Peyer's patch (tissue), 4 donors: ENCODE measurements around the gene REC8. TPM values are rescaled to one million over a fixed set of nuclear protein-coding genes. Genes with fewer than 3 reads are reported as not detected.
A peak's percentile ranks its signal among the peaks of the same experiment; 100 is the strongest.
"Not testable (repeated sequence)": the region's sequence is repeated elsewhere in the genome, so short reads cannot be mapped to it uniquely, and the experiment has no call there.

ENCODE experiments used
- DNase-seq, 3 donors: peaks; one replicate each; pipeline ENCODE4 v3.0.0-alpha.2; 2017 to 2019
- H3K27ac ChIP-seq, 4 donors: fragments of 200-600 bp; sonication (generic); one replicate each; pipeline ENCODE4 v1.5.1; 2016 to 2019
- H3K27me3 ChIP-seq, 2 donors: fragments of 200-600 bp; sonication (generic); one replicate each; pipeline ENCODE4 v1.5.1; 2019
- H3K36me3 ChIP-seq, 3 donors: fragments of 200-600 bp; sonication (generic); one replicate each; pipeline ENCODE4 v1.5.1; 2016 to 2019
- H3K4me1 ChIP-seq, 4 donors: fragments of 200-600 bp; sonication (generic); one replicate each; pipeline ENCODE4 v1.5.1; 2016 to 2019
- H3K4me3 ChIP-seq, 4 donors: fragments of 200-600 bp; sonication (generic); 1 replicate in 3 of 4; 2 replicates in 1 of 4; pipeline ENCODE4 v1.5.1; 2016 to 2019; ENCODE audit warnings: mild to moderate bottlenecking in 1 of 4
- H3K9me3 ChIP-seq, 4 donors: fragments of 200-600 bp; sonication (generic); one replicate each; pipeline ENCODE4 v1.5.1; 2016 to 2019; ENCODE audit warnings: mild to moderate bottlenecking in 1 of 4
- POLR2A ChIP-seq, 2 donors: fragments of 450-650 bp; IDR thresholded peaks; one replicate each; pipeline ENCODE4 v1.5.1; 2017; ENCODE audit warnings: antibody characterized with exemption in 2 of 2, mild to moderate bottlenecking in 2 of 2, moderate library complexity in 2 of 2
- total RNA-seq, 4 donors: library from RNA; depleted of rRNA; stranded (reverse); fragments of >200 nt; gene quantifications; one replicate each; pipeline ENCODE4 v1.1.0, GENCODE V29; 2016
- TF ChIP-seq, protein P1 (sequence below), 6 experiments: fragments of 450-650 bp in 4 of 6; fragments of 200-600 bp in 2 of 6; sonication (generic) in 1 of 6; IDR thresholded peaks; one replicate each; pipeline ENCODE4 v1.5.1; 2017 to 2019; ENCODE audit warnings: antibody characterized with exemption in 6 of 6, mild to moderate bottlenecking in 3 of 6, moderate library complexity in 1 of 6

Gene REC8
- total RNA-seq, 4 donors from 2014 or later: 18.6 to 74.3 (median 37.8) TPM

DNA sequence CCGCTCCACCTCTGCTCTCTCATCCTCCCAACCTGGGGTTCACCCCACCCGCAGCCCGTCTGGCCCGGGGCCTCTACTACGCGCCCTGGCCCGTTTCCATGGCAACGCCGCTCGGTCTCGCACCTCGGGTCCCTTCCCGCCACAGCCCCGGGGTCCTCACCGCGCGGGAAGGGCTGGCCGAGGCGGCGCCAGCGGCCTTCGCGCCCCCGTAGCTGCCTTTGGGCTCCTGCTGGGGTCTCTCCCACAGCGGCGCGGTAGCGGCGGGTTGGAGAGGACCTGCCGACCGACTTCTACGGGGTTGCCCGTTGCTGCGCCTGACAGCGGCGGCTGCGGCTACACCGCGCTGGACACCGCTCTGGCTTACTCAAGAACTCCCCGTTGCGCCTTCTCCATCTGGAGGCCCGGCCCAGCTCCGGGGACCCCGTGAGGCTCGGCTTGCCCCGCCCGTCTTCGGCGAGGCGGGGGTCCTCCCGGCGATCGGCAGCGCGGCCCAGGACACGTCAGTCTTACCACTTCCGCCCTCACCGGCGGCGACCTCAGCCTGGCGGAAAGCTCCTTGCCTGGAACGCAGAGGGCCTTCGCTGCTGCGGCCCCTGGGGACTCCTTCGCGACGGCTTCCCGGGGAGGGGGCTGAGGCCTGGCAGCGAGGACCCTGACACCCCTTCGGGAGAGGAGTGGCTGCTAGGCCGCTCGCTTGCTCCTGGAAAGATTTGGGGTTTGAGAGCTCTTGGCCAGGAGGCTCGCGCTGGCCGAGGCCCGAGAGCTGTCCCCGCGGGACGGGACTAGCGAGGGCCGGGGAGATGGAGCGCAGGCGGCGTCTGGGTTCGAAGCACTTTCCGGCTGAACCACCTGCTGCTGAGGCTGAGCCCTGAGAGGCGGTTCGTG is 23.5 kb downstream of the REC8 start, which contains the start of gene TM9SF1:
TSS of gene TM9SF1 (minus strand) at position 256 of the 885 bp plus-strand sequence. CDS start 422 bp downstream, outside the sequence.
- DNase-seq: peak; percentile 87 to 95 (median 91)
- Histone ChIP-seq H3K4me3 (peak within 1 kb of the TSS; percentile 79 to 98 (median 88)), H3K9me3 (no peaks in the 10 kb centered on the region), H3K27me3 (no peaks in the 10 kb centered on the region), H3K36me3 (peaks cover 0 to 18% (median 0%) of the 10 kb centered on the region in 3 donors), H3K27ac (peak within 1 kb of the TSS; percentile 96 to 99 (median 96)), H3K4me1 (peaks cover 2 to 38% (median 9%) of the 10 kb centered on the region in 4 donors)
- peak; percentile 76 to 91 for TF ChIP-seq POLR2A (IDR thresholded peaks at IDR 0.05)
- TF ChIP-seq, protein P1, sequence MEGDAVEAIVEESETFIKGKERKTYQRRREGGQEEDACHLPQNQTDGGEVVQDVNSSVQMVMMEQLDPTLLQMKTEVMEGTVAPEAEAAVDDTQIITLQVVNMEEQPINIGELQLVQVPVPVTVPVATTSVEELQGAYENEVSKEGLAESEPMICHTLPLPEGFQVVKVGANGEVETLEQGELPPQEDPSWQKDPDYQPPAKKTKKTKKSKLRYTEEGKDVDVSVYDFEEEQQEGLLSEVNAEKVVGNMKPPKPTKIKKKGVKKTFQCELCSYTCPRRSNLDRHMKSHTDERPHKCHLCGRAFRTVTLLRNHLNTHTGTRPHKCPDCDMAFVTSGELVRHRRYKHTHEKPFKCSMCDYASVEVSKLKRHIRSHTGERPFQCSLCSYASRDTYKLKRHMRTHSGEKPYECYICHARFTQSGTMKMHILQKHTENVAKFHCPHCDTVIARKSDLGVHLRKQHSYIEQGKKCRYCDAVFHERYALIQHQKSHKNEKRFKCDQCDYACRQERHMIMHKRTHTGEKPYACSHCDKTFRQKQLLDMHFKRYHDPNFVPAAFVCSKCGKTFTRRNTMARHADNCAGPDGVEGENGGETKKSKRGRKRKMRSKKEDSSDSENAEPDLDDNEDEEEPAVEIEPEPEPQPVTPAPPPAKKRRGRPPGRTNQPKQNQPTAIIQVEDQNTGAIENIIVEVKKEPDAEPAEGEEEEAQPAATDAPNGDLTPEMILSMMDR (IDR thresholded peaks at IDR 0.05): no peak

DNA sequence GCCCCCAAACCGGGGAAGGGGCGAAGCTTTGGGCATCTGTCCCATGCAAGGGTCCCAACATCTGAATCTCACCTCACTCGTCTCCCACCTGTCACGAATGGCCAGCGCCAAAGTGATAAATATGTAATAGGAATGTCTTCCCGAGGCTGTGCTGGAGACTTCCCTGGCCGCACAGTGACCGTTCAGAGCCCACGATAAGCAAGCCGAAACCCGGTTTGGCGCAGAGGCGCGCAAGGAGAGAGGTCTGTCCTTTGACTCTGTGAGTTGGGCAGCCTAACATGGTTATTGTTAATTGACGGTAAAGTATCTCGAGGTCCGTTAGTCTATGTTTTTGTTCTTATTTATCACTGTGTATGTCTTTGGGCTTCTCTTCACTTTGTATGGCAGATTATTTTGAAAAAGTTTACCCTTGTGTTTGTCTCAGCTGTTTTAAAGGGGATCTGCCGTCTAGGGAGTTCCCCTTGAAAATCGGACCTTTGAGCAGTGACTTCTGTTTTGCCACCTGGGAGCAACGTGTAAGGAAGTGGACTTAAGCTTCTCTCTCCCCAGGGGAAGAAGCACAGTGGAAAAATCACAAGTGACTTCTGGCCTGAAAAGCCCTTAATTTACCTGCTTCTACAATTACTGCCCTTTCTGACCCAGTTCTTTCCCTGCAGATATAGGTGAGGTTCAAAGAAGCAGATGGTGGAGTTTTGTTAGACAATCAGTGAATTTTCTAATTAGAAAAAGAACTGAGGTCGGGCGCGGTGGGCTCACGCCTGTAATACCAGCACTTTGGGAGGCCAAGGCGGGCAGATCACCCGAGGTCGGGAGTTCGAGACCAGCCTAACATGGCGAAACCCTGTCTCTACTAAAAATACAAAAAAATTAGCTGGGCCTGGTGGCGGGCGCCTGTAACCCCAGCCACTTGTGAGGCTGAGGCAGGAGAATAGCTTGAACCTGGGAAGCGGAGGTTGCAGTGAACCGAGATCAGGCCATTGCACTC is 24.5 kb downstream of the REC8 start:
- TF ChIP-seq POLR2A (IDR thresholded peaks at IDR 0.05): peak; percentile 19 to 44
- TF ChIP-seq, protein P1 (IDR thresholded peaks at IDR 0.05): peak in 1 of 6 experiments; percentile 9
- Histone ChIP-seq H3K4me3 (peak overlapping the region; percentile 79 to 98 (median 88)), H3K36me3 (peaks cover 0 to 27% (median 0%) of the 10 kb centered on the region in 3 donors), H3K27me3 (no peaks in the 10 kb centered on the region), H3K27ac (peak overlapping the region; percentile 96 to 99 (median 96)), H3K4me1 (peaks cover 2 to 38% (median 9%) of the 10 kb centered on the region in 4 donors), H3K9me3 (no peaks in the 10 kb centered on the region)
- DNase-seq: no peak

DNA sequence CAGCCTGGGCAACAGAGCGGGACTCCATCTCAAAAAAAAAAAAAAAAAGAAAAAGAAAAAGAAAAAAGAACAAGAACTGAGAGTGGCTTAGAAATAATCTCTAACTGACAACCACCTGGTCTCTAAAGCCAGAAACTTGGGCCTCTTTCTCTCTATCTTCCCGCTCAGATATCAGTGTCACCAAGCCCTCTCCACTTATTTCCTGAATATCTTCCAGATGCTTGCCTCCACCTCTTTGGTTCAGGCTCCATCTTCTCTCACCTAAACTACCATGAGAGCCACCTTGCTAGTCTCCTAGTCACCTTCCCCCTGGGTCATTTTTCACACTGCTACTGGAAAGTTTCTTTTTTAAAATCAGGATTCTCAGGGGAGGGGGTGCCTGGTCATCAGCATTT is 25.2 kb downstream of the REC8 start:
- H3K4me3 ChIP-seq: peak overlapping the region in 2 of 4 donors; percentile 97 to 98
- no peaks in the 10 kb centered on the region for H3K27me3 ChIP-seq
- TF ChIP-seq, protein P1 (IDR thresholded peaks at IDR 0.05): no peak
- no peak for TF ChIP-seq POLR2A (IDR thresholded peaks at IDR 0.05)
- no peak for DNase-seq
- peak overlapping the region in 2 of 4 donors; percentile 96 to 97 for H3K27ac ChIP-seq
- peaks cover 0 to 27% (median 0%) of the 10 kb centered on the region in 3 donors for H3K36me3 ChIP-seq
- no peaks in the 10 kb centered on the region for H3K9me3 ChIP-seq
- peaks cover 2 to 38% (median 9%) of the 10 kb centered on the region in 4 donors for H3K4me1 ChIP-seq

DNA sequence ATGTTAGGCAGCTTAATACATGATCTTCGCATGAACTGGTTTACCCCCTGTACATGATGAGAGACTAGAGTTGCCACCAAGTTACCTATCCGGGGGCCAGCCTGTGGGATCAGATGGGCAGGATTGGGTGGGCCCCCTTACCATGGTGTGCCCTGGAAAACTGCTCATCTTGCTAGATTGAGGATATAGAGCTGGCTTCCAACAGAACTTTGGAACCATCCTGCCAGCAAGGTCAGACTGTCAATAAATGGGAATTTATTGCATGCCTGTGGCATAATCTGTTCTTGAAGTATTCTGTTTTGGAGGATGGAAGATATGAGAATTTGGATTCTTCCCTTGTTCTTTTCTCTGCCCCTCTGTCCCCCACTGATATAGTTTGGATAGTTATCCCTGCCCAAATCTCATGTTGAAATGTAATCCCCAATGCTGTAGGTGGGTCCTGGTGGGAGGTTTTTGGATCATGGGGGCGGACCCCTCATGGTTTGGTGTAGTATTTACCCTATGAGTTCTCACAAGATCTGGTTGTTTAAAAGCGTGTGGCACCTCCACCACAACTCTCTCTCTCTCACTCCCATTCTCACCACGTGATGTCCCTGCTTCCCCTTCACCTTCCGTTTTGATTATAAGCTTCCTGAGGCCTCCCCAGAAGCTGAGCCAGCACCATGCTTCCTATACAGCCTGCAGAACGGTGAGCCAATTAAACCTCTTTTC is 27.1 kb downstream of the REC8 start:
- DNase-seq: no peak
- peaks cover 2 to 38% (median 9%) of the 10 kb centered on the region in 4 donors for H3K4me1 ChIP-seq
- H3K27me3 ChIP-seq: no peaks in the 10 kb centered on the region
- peaks cover 0 to 27% (median 0%) of the 10 kb centered on the region in 3 donors for H3K36me3 ChIP-seq
- no peaks in the 10 kb centered on the region for H3K9me3 ChIP-seq
- peak overlapping the region in 3 of 4 donors; percentile 4 to 76 (median 40) for H3K27ac ChIP-seq
- no peak overlapping the region for H3K4me3 ChIP-seq
- TF ChIP-seq POLR2A (IDR thresholded peaks at IDR 0.05): no peak
- TF ChIP-seq, protein P1 (IDR thresholded peaks at IDR 0.05): no peak

- not testable (repeated sequence) for H3K9me3 ChIP-seq, H3K4me3 ChIP-seq, DNase-seq, H3K27me3 ChIP-seq, H3K27ac ChIP-seq
- peaks cover 0 to 49% (median 0%) of the 10 kb centered on the region in 3 donors for H3K36me3 ChIP-seq
- H3K4me1 ChIP-seq: peaks cover 0 to 15% (median 0%) of the 10 kb centered on the region in 4 donors
These were observed 30.7 kb downstream of the REC8 start for GRCh38 chr14:24202538-24202937.

- not testable (repeated sequence) for H3K9me3 ChIP-seq, H3K27ac ChIP-seq, H3K27me3 ChIP-seq, H3K4me3 ChIP-seq, DNase-seq, H3K4me1 ChIP-seq
- H3K36me3 ChIP-seq: peaks cover 0 to 56% (median 0%) of the 10 kb centered on the region in 3 donors
These were observed 31.5 kb downstream of the REC8 start for GRCh38 chr14:24203249-24203886.
